Aorta (tissue), 5 donors: Measurements from ENCODE around the gene SORBS1. TPM values are rescaled to one million over a fixed set of nuclear protein-coding genes. Genes with fewer than 3 reads are reported as not detected.

Experiments
- ATAC-seq: fragments of 200-7000 bp; cut with Tn5 transposase; one replicate; pipeline ENCODE4 v1.9.1; 2022; ENCODE audit warnings: moderate library complexity; ENCODE audit not compliant: low FRiP score
- DNase-seq, 2 donors: peaks; one replicate each; pipeline ENCODE4 v3.0.0-alpha.2; 2020
- H3K27ac ChIP-seq, 2 donors: one replicate each; pipeline ENCODE4 v1.5.1; 2013; ENCODE audit warnings: low read length in 2 of 2, mild to moderate bottlenecking in 2 of 2, moderate library complexity in 2 of 2, control low read depth in 1 of 2, inconsistent platforms in 1 of 2, low read depth in 1 of 2
- H3K27me3 ChIP-seq, 2 donors: one replicate each; pipeline ENCODE4 v1.6.1; 2013; ENCODE audit warnings: control low read depth in 1 of 2, low read length in 1 of 2, mild to moderate bottlenecking in 1 of 2, moderate library complexity in 1 of 2; ENCODE audit not compliant: insufficient read depth in 2 of 2, control insufficient read depth in 1 of 2
- H3K36me3 ChIP-seq, 2 donors: one replicate each; pipeline ENCODE4 v1.6.1; 2013; ENCODE audit warnings: control low read depth in 1 of 2, low read length in 1 of 2, mild to moderate bottlenecking in 1 of 2; ENCODE audit not compliant: insufficient read depth in 2 of 2, control insufficient read depth in 1 of 2
- H3K4me1 ChIP-seq, 2 donors: one replicate each; pipeline ENCODE4 v1.6.1; 2013; ENCODE audit warnings: low read length in 2 of 2, control low read depth in 1 of 2, mild to moderate bottlenecking in 1 of 2, moderate library complexity in 1 of 2; ENCODE audit not compliant: insufficient read depth in 2 of 2, control insufficient read depth in 1 of 2
- H3K4me3 ChIP-seq, 2 donors: one replicate each; pipeline ENCODE4 v1.5.1; 2013; ENCODE audit warnings: low read length in 2 of 2, control low read depth in 1 of 2, mild to moderate bottlenecking in 1 of 2
- H3K9me3 ChIP-seq: one replicate; pipeline ENCODE4 v1.6.1; 2013; ENCODE audit warnings: mild to moderate bottlenecking, low read length; ENCODE audit not compliant: control insufficient read depth
- WGBS, 2 donors: extraction: QIAGEN DNeasy Blood & Tissue Kit; methylation state at CpG; one replicate each; pipeline ENCODE4 v1.1.7; 2013; 5-methylcytosine and 5-hydroxymethylcytosine counted together
- intact Hi-C, 2 donors: fragments of 100-400 bp; cut with DNase I; formaldehyde crosslinking; loops; one replicate each; pipeline versions ENCODE4 v1.14.2 to v1.15.0; 2022
- polyA plus RNA-seq, 2 donors: library from polyadenylated mRNA; stranded (reverse); fragments of 200-250 nt; gene quantifications; one replicate each; pipeline ENCODE4 v1.2.3, GENCODE V29; 2013
- total RNA-seq, 2 donors: library from RNA; stranded (reverse); fragmentation: NEBNext Ultra II Directional; extraction: Animal tissue kit (Norgen Biotek cat#: 25700); gene quantifications; one replicate each; pipeline ENCODE4 v1.2.1, GENCODE V29; 2021
- donor health status: healthy with polysubstance abuse.
- donor health status: Bipolar disorder and iron deficiency.
- donor health status: DM: no; HTN: no; CAD: no.
- donor health status: DM: no; HTN: no; CAD: no.
- donor health status: DM: yes; HTN: yes; CAD: no.

Gene SORBS1
- total and polyA plus RNA-seq, 4 donors = 371 to 1,478 (median 482) TPM

DNA sequence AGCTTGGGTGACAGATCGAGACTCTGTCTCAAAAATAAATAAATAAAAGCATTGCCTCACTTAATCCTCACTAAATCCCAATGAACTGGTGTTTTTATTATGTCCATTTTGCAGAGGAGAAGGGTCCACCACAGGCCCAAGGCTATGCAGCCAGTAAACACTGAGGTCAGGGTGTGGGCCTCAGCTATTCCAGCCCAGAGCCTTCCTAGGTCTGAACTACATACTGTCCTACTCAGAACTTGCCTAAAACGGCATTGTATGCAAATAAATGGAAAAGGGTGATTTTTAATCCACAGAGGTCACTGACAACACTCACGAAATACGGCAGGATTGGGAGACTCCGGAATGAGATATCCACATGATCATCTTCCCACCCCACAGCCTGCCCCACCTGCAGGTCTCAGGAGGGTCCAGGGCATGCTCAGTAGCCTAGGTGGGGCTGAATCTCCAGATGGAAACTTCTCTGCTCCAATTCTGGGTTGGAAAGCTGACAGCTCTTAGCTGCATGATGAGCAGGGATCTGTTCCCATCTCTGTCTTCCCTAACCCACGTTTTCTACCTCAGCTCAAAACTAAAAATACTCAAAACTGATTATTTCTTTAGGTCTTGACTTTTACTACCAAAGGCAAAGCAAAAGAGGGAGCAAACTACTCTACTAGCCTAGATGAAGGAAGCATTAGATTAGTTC is 121.0 kb downstream of the SORBS1 start:
- H3K27me3 ChIP-seq = no peaks in the 10 kb centered on the region
- peaks cover 0 to 3% of the 10 kb centered on the region in 2 donors for H3K4me1 ChIP-seq
- H3K36me3 ChIP-seq = peaks cover 0 to 5% of the 10 kb centered on the region in 2 donors
- 63% methylated on average over 6 of the region's 6 CpGs for WGBS, 2 donors
- peak overlapping the region in 1 of 2 donors; percentile 45 for H3K27ac ChIP-seq
- H3K9me3 ChIP-seq = no peaks in the 10 kb centered on the region
- no peak for ATAC-seq
- no peak for DNase-seq
- intact Hi-C loops = loop anchor here in 1 of 2 donors (5.0 kb wide), 1 partner anchor 122 kb away; the partner anchor contains the start of gene SORBS1
- no peak overlapping the region for H3K4me3 ChIP-seq

- no peak overlapping the region for H3K4me3 ChIP-seq
- intact Hi-C loops = no loop called here
- peak overlapping the region; percentile 37 to 38 for H3K27ac ChIP-seq
- H3K9me3 ChIP-seq = no peaks in the 10 kb centered on the region
- WGBS, 2 donors = 92 to 96% methylated on average over 2 of the region's 2 CpGs
- no peak for DNase-seq
- peaks cover 0 to 9% of the 10 kb centered on the region in 2 donors for H3K36me3 ChIP-seq
- ATAC-seq = no peak
- no peaks in the 10 kb centered on the region for H3K27me3 ChIP-seq
- peaks cover 0 to 3% of the 10 kb centered on the region in 2 donors for H3K4me1 ChIP-seq
Measured at GRCh38 chr10:95438781-95439180, 122.4 kb downstream of the SORBS1 start.

- ATAC-seq (no peak), DNase-seq (no peak)
- Histone ChIP-seq H3K27ac (peak overlapping the region in 1 of 2 donors; percentile 65), H3K27me3 (no peaks in the 10 kb centered on the region), H3K4me3 (no peak overlapping the region), H3K9me3 (no peaks in the 10 kb centered on the region), H3K36me3 (peaks cover 0 to 9% of the 10 kb centered on the region in 2 donors), H3K4me1 (peaks cover 0 to 5% of the 10 kb centered on the region in 2 donors)
- intact Hi-C loops = no loop called here
- WGBS, 2 donors = 37 to 39% methylated on average over 7 of the region's 7 CpGs
Measured at GRCh38 chr10:95437669-95438068, 123.5 kb downstream of the SORBS1 start.

DNA sequence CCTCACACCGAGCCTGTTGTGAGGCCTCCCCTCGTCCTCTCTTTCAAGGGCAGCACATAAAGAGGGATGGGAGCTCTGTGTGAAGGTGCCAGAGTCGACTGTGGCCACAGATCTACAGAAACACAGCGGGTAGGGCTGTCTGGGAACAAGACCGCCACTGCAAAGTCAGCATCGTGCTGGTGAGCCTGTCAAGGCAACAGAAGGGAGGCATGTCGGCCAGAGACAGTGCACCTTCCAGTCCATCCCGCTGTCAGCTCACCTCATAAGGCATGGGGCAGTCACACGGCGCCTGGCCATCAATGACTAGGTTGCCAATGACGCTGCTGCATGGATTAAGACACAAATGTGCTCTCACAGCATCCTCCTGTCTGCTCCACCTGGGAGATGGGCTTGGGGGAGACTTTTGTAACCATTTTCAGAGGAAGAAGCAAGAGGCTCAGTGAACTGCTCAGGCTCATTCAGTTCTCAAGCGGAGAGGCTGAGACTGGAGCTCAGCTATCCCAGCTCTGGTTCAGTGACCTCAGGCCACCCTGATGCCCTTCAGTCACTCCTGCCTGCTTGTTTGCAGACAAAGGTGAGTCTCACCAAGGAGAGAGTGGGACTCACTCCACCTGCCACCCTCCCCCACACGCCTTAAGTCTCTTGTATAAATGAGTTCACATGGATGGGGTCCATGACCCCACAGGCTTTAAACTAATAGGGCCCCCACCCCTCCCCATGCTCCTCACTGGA is 125.5 kb downstream of the SORBS1 start:
- Histone ChIP-seq H3K4me1 (peaks cover 0 to 2% of the 10 kb centered on the region in 2 donors), H3K4me3 (no peak overlapping the region), H3K36me3 (peaks cover 0 to 16% of the 10 kb centered on the region in 2 donors), H3K27me3 (no peaks in the 10 kb centered on the region), H3K9me3 (no peaks in the 10 kb centered on the region), H3K27ac (peak overlapping the region; percentile 5 to 83)
- WGBS, 2 donors = 66 to 73% methylated on average over 12 to 13 of the region's 13 CpGs
- ATAC-seq = no peak
- DNase-seq = no peak
- intact Hi-C loops = no loop called here

GRCh38 chr10:95434583-95434982 is 126.6 kb downstream of the SORBS1 start:
- Histone ChIP-seq H3K27ac (peak overlapping the region; percentile 3 to 86), H3K9me3 (no peaks in the 10 kb centered on the region), H3K36me3 (peaks cover 0 to 17% of the 10 kb centered on the region in 2 donors), H3K4me1 (peaks cover 0 to 2% of the 10 kb centered on the region in 2 donors), H3K27me3 (no peaks in the 10 kb centered on the region), H3K4me3 (no peak overlapping the region)
- WGBS, 2 donors = 79 to 81% methylated on average over 9 of the region's 9 CpGs
- ATAC-seq (no peak), DNase-seq (no peak)
- intact Hi-C loops = loop anchor here in 1 of 2 donors (5.0 kb wide), 1 partner anchor 57 kb away; no protein-coding TSS in a partner anchor

DNA sequence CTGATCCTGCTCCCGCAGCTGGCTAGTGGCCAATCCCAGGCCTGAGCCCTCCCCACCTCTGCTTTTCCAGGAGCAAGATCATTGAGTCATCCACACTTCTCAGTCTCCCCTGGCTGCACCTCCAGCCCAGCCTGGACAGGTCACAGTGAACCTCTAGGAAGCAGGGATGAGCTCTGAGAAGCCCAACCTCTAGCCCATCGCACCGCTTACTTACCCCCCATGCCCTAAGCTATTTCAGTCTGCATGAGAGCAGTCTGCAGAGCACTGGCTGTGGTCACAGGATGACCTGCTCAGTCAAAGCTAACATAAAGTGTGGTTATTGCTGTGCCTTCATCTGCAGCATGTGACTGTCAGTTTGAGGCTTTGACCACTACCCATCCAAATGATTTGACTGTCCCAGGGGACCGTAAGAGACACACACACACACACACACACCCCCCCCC is 129.2 kb downstream of the SORBS1 start:
- no peaks in the 10 kb centered on the region for H3K9me3 ChIP-seq
- H3K27ac ChIP-seq = peak overlapping the region; percentile 68
- H3K4me1 ChIP-seq = peaks cover 0 to 7% of the 10 kb centered on the region in 2 donors
- ATAC-seq (no peak), DNase-seq (no peak)
- 21 to 28% methylated on average over 4 of the region's 4 CpGs for WGBS, 2 donors
- H3K36me3 ChIP-seq = peaks cover 0 to 24% of the 10 kb centered on the region in 2 donors
- intact Hi-C loops = loop anchor here (2.0 to 5.0 kb wide), 2 partner anchors 55 to 169 kb away; no protein-coding TSS in a partner anchor
- H3K4me3 ChIP-seq = no peak overlapping the region
- H3K27me3 ChIP-seq = no peaks in the 10 kb centered on the region

DNA sequence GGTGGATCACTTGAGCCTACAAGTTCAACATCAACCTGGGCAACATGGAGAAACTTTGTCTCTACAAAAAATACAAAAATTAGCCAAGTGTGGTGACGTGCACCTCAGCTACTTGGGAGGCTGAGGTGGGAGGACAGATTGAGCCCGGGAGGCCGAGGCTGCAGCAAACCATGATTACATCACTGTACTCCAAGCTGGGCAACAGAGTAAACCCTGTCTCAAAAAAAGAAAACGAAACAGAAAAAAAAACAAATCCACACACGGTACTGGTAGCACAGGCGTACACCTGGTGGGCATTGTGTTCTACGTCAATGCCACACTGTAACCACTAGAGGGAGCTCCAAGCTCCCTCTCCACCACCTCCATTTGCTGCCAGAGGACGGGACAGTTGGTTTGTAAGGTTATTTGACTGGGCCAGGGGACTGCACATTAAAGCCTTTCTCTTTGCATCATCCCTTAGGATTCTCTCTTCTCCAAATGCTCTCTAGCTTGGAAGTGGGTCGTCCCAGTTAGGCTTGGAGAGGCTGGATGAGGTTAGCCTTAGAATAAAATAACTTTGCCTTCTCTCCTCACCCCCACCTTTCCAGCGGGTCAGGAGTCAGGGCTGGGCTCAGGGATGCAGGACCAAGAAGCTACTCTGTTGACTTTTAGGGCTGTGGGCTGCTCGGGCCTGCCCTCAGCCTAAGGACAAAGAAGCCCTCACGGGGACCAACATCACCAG is 130.8 kb downstream of the SORBS1 start:
- WGBS, 2 donors = 20 to 23% methylated on average over 12 of the region's 12 CpGs
- intact Hi-C loops = loop anchor here (1.0 to 5.0 kb wide), 3 partner anchors 53 to 171 kb away; no protein-coding TSS in a partner anchor
- Histone ChIP-seq H3K9me3 (no peaks in the 10 kb centered on the region), H3K36me3 (peaks cover 0 to 22% of the 10 kb centered on the region in 2 donors), H3K4me3 (no peak overlapping the region), H3K27ac (peak overlapping the region in 1 of 2 donors; percentile 43), H3K27me3 (no peaks in the 10 kb centered on the region), H3K4me1 (peaks cover 0 to 7% of the 10 kb centered on the region in 2 donors)
- no peak for DNase-seq
- peak; percentile 78 for ATAC-seq

DNA sequence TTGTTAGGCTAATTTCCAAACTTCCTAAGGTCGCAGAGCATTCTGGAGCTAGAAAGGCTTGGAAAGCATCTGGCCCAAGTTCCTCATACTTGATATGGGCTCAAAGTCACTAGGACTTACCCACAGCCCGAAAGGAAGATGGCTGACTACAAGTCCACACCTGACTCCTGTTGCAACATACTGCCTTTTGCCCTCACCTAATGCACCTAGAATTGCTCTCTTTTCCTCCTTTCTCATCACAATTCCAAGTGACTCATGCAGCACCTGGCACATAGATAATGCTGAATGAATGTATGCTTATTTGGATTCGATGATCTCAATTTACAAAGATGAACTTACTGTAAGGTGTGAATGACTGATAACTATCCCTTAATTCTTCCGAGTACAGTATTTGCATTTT is 131.5 kb downstream of the SORBS1 start:
- peaks cover 0 to 7% of the 10 kb centered on the region in 2 donors for H3K4me1 ChIP-seq
- H3K27me3 ChIP-seq = no peaks in the 10 kb centered on the region
- H3K9me3 ChIP-seq = no peaks in the 10 kb centered on the region
- H3K36me3 ChIP-seq = peaks cover 0 to 19% of the 10 kb centered on the region in 2 donors
- no peak overlapping the region for H3K4me3 ChIP-seq
- intact Hi-C loops = loop anchor here (1.0 to 10.0 kb wide), 4 partner anchors 52 to 172 kb away; no protein-coding TSS in a partner anchor
- ATAC-seq = no peak
- DNase-seq = no peak
- H3K27ac ChIP-seq = peak overlapping the region in 1 of 2 donors; percentile 48
- WGBS, 2 donors = 64 to 69% methylated on average over 4 of the region's 4 CpGs
